Measurements from ENCODE around the gene FMO4.

FMO4 gene

GRCh38 chr1:171313835-171314320 lies at the start of gene FMO4:
Gene FMO4, plus strand, starts transcription at chr1:171314183. Its CDS starts 5,643 bp downstream, at chr1:171319826.
- no peaks in the 10 kb centered on the region for H4K20me1 ChIP-seq (ENCODE audit: insufficient read depth, low read length)
- peak within 1 kb of the TSS; percentile 52 for H3K9ac ChIP-seq (ENCODE audit: low read length)
- peak within 1 kb of the TSS; percentile 19 for H3K27ac ChIP-seq (ENCODE audit: low read depth, low read length, poor library complexity, severe bottlenecking)
- peak within 1 kb of the TSS; percentile 57 for H3K4me3 ChIP-seq (ENCODE audit: low read depth, low read length, poor library complexity, severe bottlenecking)
- H3K9me2 ChIP-seq (ENCODE audit: low read depth, low read length), result no peaks in the 10 kb centered on the region
- no peaks in the 10 kb centered on the region for H3K27me3 ChIP-seq (ENCODE audit: insufficient read depth, low read length)
- 0 out of 2 replicates have a peak within 1 kb of the TSS, but pooled peaks have one; percentile 56 for H2AFZ ChIP-seq (ENCODE audit: low read length)
- no peaks in the 10 kb centered on the region for H3K79me2 ChIP-seq (ENCODE audit: insufficient read depth, low read length)
- peaks cover 17% of the 10 kb centered on the region for H3K4me1 ChIP-seq (ENCODE audit: insufficient read depth, low read length, severe bottlenecking)
- peak within 1 kb of the TSS; percentile 64 for H3K4me2 ChIP-seq (ENCODE audit: low read length)
- no peak for TF ChIP-seq EZH2 (IDR thresholded peaks at IDR 0.05; ENCODE audit: borderline replicate concordance, low read length)
- TF ChIP-seq CTCF (IDR thresholded peaks at IDR 0.05; ENCODE audit: low read length), result peak; percentile 93
- H3K9me3 ChIP-seq (ENCODE audit: low read length), result no peaks in the 10 kb centered on the region
- H3F3A ChIP-seq (ENCODE audit: insufficient read depth, low read length), result no peaks in the 10 kb centered on the region
- no peaks in the 10 kb centered on the region for H3K36me3 ChIP-seq (ENCODE audit: insufficient read depth, low read length)

GRCh38 chr1:171265686-171266085 lies 48.3 kb upstream of the FMO4 start:
- Histone ChIP-seq H3K4me2 (ENCODE audit: low read length) (no peak overlapping the region), H3K9me3 (ENCODE audit: low read length) (no peaks in the 10 kb centered on the region)

GRCh38 chr1:171266930-171267329 lies 47.1 kb upstream of the FMO4 start:
- H3K27ac ChIP-seq (ENCODE audit: low read depth, low read length, poor library complexity, severe bottlenecking), result no peak overlapping the region
- no peaks in the 10 kb centered on the region for H3F3A ChIP-seq (ENCODE audit: insufficient read depth, low read length)
- H3K9ac ChIP-seq (ENCODE audit: low read length), result no peak overlapping the region
- no peaks in the 10 kb centered on the region for H4K20me1 ChIP-seq (ENCODE audit: insufficient read depth, low read length)
- H3K36me3 ChIP-seq (ENCODE audit: insufficient read depth, low read length), result no peaks in the 10 kb centered on the region
- no peaks in the 10 kb centered on the region for H3K79me2 ChIP-seq (ENCODE audit: insufficient read depth, low read length)
- no peaks in the 10 kb centered on the region for H3K9me2 ChIP-seq (ENCODE audit: low read depth, low read length)
- no peak overlapping the region for H3K4me3 ChIP-seq (ENCODE audit: low read depth, low read length, poor library complexity, severe bottlenecking)
- H3K9me3 ChIP-seq (ENCODE audit: low read length), result no peaks in the 10 kb centered on the region
- H3K4me2 ChIP-seq (ENCODE audit: low read length), result no peak overlapping the region
- no peaks in the 10 kb centered on the region for H3K27me3 ChIP-seq (ENCODE audit: insufficient read depth, low read length)
- no peak for TF ChIP-seq CTCF (IDR thresholded peaks at IDR 0.05; ENCODE audit: low read length)
- TF ChIP-seq EZH2 (IDR thresholded peaks at IDR 0.05; ENCODE audit: borderline replicate concordance, low read length), result no peak
- H2AFZ ChIP-seq (ENCODE audit: low read length), result no peak overlapping the region
- H3K4me1 ChIP-seq (ENCODE audit: insufficient read depth, low read length, severe bottlenecking), result no peaks in the 10 kb centered on the region

More at GRCh38 chr1:171265686-171266085, 48.3 kb upstream of the FMO4 start:
- no peaks in the 10 kb centered on the region for H3K4me1 ChIP-seq (ENCODE audit: insufficient read depth, low read length, severe bottlenecking)
- no peaks in the 10 kb centered on the region for H3F3A ChIP-seq (ENCODE audit: insufficient read depth, low read length)
- no peaks in the 10 kb centered on the region for H3K36me3 ChIP-seq (ENCODE audit: insufficient read depth, low read length)
- no peak for TF ChIP-seq CTCF (IDR thresholded peaks at IDR 0.05; ENCODE audit: low read length)
- TF ChIP-seq EZH2 (IDR thresholded peaks at IDR 0.05; ENCODE audit: borderline replicate concordance, low read length), result no peak
- no peaks in the 10 kb centered on the region for H4K20me1 ChIP-seq (ENCODE audit: insufficient read depth, low read length)
- H3K4me3 ChIP-seq (ENCODE audit: low read depth, low read length, poor library complexity, severe bottlenecking), result no peak overlapping the region
- H3K27me3 ChIP-seq (ENCODE audit: insufficient read depth, low read length), result no peaks in the 10 kb centered on the region
- H3K79me2 ChIP-seq (ENCODE audit: insufficient read depth, low read length), result no peaks in the 10 kb centered on the region
- H3K9ac ChIP-seq (ENCODE audit: low read length), result no peak overlapping the region
- H2AFZ ChIP-seq (ENCODE audit: low read length), result no peak overlapping the region
- no peaks in the 10 kb centered on the region for H3K9me2 ChIP-seq (ENCODE audit: low read depth, low read length)
- no peak overlapping the region for H3K27ac ChIP-seq (ENCODE audit: low read depth, low read length, poor library complexity, severe bottlenecking)

Data from OCI-LY1 (cell line).